HepG2 (cell line): ENCODE results near the gene EVC. TPM values are rescaled to one million over a fixed set of nuclear protein-coding genes. Genes with fewer than 3 reads are reported as not detected.
A peak's percentile ranks its signal among the peaks of the same experiment; 100 is the strongest.

Source experiments
- ATAC-seq: fragments of 200-7000 bp; cut with Tn5 transposase; 3 replicates; pipeline ENCODE4 v1.9.1; 2020; ENCODE audit warnings: mild to moderate bottlenecking, moderate library complexity
- BruUV-seq: library from RNA; stranded (reverse); fragments of 400-500 nt; replicated peaks from 2 replicates; lab custom pipeline; 2021; lab: Mats Ljungman, UMichigan
- CTCF ChIA-PET: fragments of 300-600 bp; formaldehyde crosslinking; extraction: SDS; loops from one replicate; lab custom pipeline; 2021; ENCODE audit warnings: low total read pairs, inconsistent platforms, low intra/inter-chr PET ratio; lab: Yijun Ruan, JAX
- POLR2A ChIA-PET: fragments of 350-600 bp; sonication (Branson Sonifier 250); formaldehyde crosslinking; loops from one replicate; lab custom pipeline; 2020; ENCODE audit warnings: antibody characterized with exemption, inconsistent platforms; lab: Yijun Ruan, JAX
- DNase-seq: peaks from one replicate; pipeline ENCODE4 v3.0.0-alpha.2; 2015; ENCODE audit warnings: low spot score
- FAIRE-seq: peaks from 3 replicates; lab custom pipeline; 2011; peaks lifted over from hg19 to GRCh38; lab: Jason Lieb, UNC
- H2AFZ ChIP-seq: one replicate; pipeline ENCODE4 v1.6.1; 2011; ENCODE audit warnings: low read length, inconsistent platforms
- H3K27ac ChIP-seq: fragments of 300-600 bp; 3 replicates; pipeline ENCODE4 v1.8.0; 2011; ENCODE audit warnings: mixed run types, mild to moderate bottlenecking, mixed read lengths, low read length, inconsistent platforms; ENCODE audit not compliant: insufficient read depth; ENCODE audit errors: extremely low read length
- H3K27me3 ChIP-seq, 2 experiments: fragments of 200-600 bp in 1 of 2; 2 replicates in 1 of 2; 3 replicates in 1 of 2; pipeline versions ENCODE4 v1.6.0 to v1.8.0; 2011; ENCODE audit warnings: low read length in 2 of 2, mild to moderate bottlenecking in 2 of 2, moderate library complexity in 2 of 2, inconsistent platforms in 1 of 2; ENCODE audit not compliant: insufficient read depth in 2 of 2, control insufficient read depth in 1 of 2
- H3K36me3 ChIP-seq, 2 experiments: fragments of 200-600 bp in 1 of 2; replicated peaks in 1 of 2; 2 replicates in 1 of 2; 3 replicates in 1 of 2; pipeline versions ENCODE4 v1.5.1 to v1.8.0; 2011; ENCODE audit warnings: low read length in 2 of 2, inconsistent platforms in 1 of 2; ENCODE audit not compliant: insufficient read depth in 2 of 2, control insufficient read depth in 1 of 2
- H3K4me1 ChIP-seq: 2 replicates; pipeline ENCODE4 v1.5.1; 2012; ENCODE audit warnings: low read length, inconsistent platforms; ENCODE audit not compliant: insufficient read depth
- H3K4me2 ChIP-seq: 2 replicates; pipeline ENCODE4 v1.6.0; 2011; ENCODE audit warnings: low read depth, low read length, inconsistent platforms
- H3K4me3 ChIP-seq, 3 experiments: fragments of 200-600 bp in 1 of 3; sonication (generic), shearing (Covaris generic) in 1 of 3; replicated peaks in 1 of 3; 2 replicates each; pipeline ENCODE4 v1.5.1; 2011 to 2016; ENCODE audit warnings: low read length in 3 of 3, inconsistent platforms in 2 of 3, low read depth in 2 of 3, mild to moderate bottlenecking in 2 of 3, control low read depth in 1 of 3, mixed read lengths in 1 of 3; ENCODE audit not compliant: insufficient read depth in 1 of 3
- H3K79me2 ChIP-seq: one replicate; pipeline ENCODE4 v1.6.1; 2011; ENCODE audit warnings: low read length, inconsistent platforms; ENCODE audit not compliant: insufficient read depth
- H3K9ac ChIP-seq: 2 replicates; pipeline ENCODE4 v1.6.0; 2011; ENCODE audit warnings: mild to moderate bottlenecking, low read depth, low read length, inconsistent platforms; ENCODE audit not compliant: insufficient read depth
- H3K9me3 ChIP-seq: 2 replicates; pipeline ENCODE4 v1.5.1; 2012; ENCODE audit warnings: mild to moderate bottlenecking, low read length
- H4K20me1 ChIP-seq: 2 replicates; pipeline ENCODE4 v1.6.0; 2011; ENCODE audit warnings: inconsistent platforms, mild to moderate bottlenecking, low read length, moderate library complexity; ENCODE audit not compliant: insufficient read depth
- ARNT ChIP-seq: fragments of 450-650 bp; IDR thresholded peaks from 2 replicates; pipeline ENCODE4 v1.6.1; 2017
- EZH2 ChIP-seq: conservative IDR thresholded peaks from 2 replicates; pipeline ENCODE4 v1.6.1; 2012; ENCODE audit warnings: mild to moderate bottlenecking, low read depth, low read length, moderate library complexity
- HNRNPH1 ChIP-seq: fragments of 200-400 bp; formaldehyde crosslinking; optimal IDR thresholded peaks from 2 replicates; pipeline ENCODE3; 2017; ENCODE audit warnings: mild to moderate bottlenecking, low read depth, low read length
- MIER2 ChIP-seq: IDR thresholded peaks from 2 replicates; pipeline ENCODE4 v1.6.1; 2016; ENCODE audit warnings: missing biosample characterization, missing genetic modification reagents
- SMAD1 ChIP-seq: sonication (generic); formaldehyde crosslinking; IDR thresholded peaks from 2 replicates; pipeline ENCODE4 v1.4.0; 2020; ENCODE audit warnings: missing genetic modification reagents, low read depth, mild to moderate bottlenecking, borderline replicate concordance
- SRSF1 ChIP-seq: fragments of 200-400 bp; formaldehyde crosslinking; optimal IDR thresholded peaks from 2 replicates; pipeline ENCODE3; 2017; ENCODE audit warnings: mild to moderate bottlenecking, low read depth, low read length, moderate library complexity
- ZKSCAN1 ChIP-seq: fragments of 150-350 bp; IDR thresholded peaks from 2 replicates; pipeline ENCODE4 v1.6.1; 2014; ENCODE audit warnings: low read length
- ZNF30 ChIP-seq: sonication (generic); formaldehyde crosslinking; IDR thresholded peaks from 2 replicates; pipeline ENCODE4 v1.5.0; 2020; ENCODE audit warnings: mild to moderate bottlenecking, missing genetic modification reagents
- WGBS: methylation state at CpG from one replicate; pipeline ENCODE4 v1.1.6; 2017; ENCODE audit warnings: low lambda C conversion rate; 5-methylcytosine and 5-hydroxymethylcytosine counted together
- in situ Hi-C: cut with HindIII; loops from 2 replicates; pipeline ENCODE4 v1.10.0; 2017; ENCODE audit warnings: low pct_unique_long_range_greater_than_20kb; ENCODE audit not compliant: extremely low pct_ligation_motif_present
- intact Hi-C: fragments of 100-400 bp; cut with micrococcal nuclease; formaldehyde crosslinking; loops from one replicate; pipeline ENCODE4 v1.10.0; 2022; ENCODE audit not compliant: unreplicated experiment
- polyA plus RNA-seq, 8 experiments: library from polyadenylated mRNA; depleted of rRNA in 3 of 8; stranded (reverse) in 7 of 8; unstranded in 1 of 8; fragments of >200 nt; fragmentation: Illumina TruSeq in 4 of 8; extraction: Trizol in 4 of 8; gene quantifications; 2 replicates each; pipeline versions ENCODE4 v1.2.1 to v1.2.3, GENCODE V29; 2011 to 2016; ENCODE audit warnings: low read depth in 4 of 8, missing spikeins in 1 of 8, mixed read lengths in 1 of 8; ENCODE audit not compliant: insufficient read depth in 1 of 8
- total RNA-seq, 5 experiments: library from RNA; depleted of rRNA; stranded (reverse); fragments of >200 nt; fragmentation: Illumina TruSeq; extraction: Trizol; gene quantifications; 2 replicates each; pipeline ENCODE4 v1.2.3, GENCODE V29; 2016; ENCODE audit warnings: low read depth in 1 of 5
- TF ChIP-seq, protein P1 (sequence below): sonication (generic); formaldehyde crosslinking; IDR thresholded peaks from 2 replicates; pipeline ENCODE4 v1.4.0; 2020; ENCODE audit warnings: missing genetic modification reagents
- TF ChIP-seq, protein P2 (sequence below): sonication (generic); formaldehyde crosslinking; IDR thresholded peaks from 2 replicates; pipeline ENCODE4 v1.4.0; 2020; ENCODE audit warnings: missing genetic modification reagents
- TF ChIP-seq, protein P3 (sequence below): sonication (generic); formaldehyde crosslinking; IDR thresholded peaks from 2 replicates; pipeline ENCODE4 v1.5.0; 2020; ENCODE audit warnings: mild to moderate bottlenecking, missing genetic modification reagents, moderate library complexity

EVC gene
- total and polyA plus RNA-seq, 2 of the 13 experiments (the other 11 are each of a cell fraction or from before 2014, with no cell fraction given) = 3.1 to 4.9 TPM

DNA sequence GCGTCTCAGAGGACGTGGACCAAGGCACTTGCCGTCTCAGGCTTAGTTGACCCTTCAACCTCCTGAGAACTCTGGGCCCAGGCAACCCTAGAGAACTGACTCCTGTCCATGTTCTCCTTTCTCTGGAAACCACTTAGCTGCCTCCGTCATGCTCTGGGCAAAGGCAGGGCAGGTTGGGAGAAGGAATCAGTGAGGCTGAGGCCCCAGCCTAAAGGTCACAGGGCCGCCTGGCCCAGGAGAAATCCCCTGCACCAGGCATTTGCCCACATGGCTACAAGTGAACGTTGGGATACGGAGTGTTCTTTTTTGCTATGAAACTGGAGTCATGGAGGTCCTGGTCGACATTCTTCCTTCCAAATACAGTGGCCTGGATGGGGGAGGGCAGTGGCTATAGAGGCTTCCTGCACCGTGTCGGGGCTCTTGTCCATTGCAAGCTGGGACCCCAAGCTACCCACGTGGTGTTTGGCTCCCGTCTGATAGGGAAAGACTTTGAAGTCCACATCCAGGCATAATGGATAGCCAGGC, 105.9 kb downstream of the EVC start:
- no peak overlapping the region for H3K9ac ChIP-seq
- H3K4me1 ChIP-seq = no peaks in the 10 kb centered on the region
- H3K27ac ChIP-seq = no peak overlapping the region
- no peak overlapping the region for H2AFZ ChIP-seq
- no peaks in the 10 kb centered on the region for H3K9me3 ChIP-seq
- no peak for DNase-seq
- peaks cover 3% of the 10 kb centered on the region; the same call in 1 of the 2 replicates for H4K20me1 ChIP-seq
- FAIRE-seq = no peak
- TF ChIP-seq EZH2 (no peak), ZNF30 (CRISPR knock-in tag) (no peak), MIER2 (no peak)
- TF ChIP-seq, protein P1, sequence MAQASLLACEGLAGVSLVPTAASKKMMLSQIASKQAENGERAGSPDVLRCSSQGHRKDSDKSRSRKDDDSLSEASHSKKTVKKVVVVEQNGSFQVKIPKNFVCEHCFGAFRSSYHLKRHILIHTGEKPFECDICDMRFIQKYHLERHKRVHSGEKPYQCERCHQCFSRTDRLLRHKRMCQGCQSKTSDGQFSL = no peak
- TF ChIP-seq, all 625 proteins: peak for 0
- ChIA-PET CTCF (no interaction called here), POLR2A (no interaction called here)
- no peak overlapping the region for H3K4me3 ChIP-seq
- 89% methylated on average over 8 of the region's 12 CpGs for WGBS
- H3K79me2 ChIP-seq = no peaks in the 10 kb centered on the region
- H3K36me3 ChIP-seq = peaks cover 7 to 31% of the 10 kb centered on the region in 2 experiments; a peak in 4 of 5 replicates
- ATAC-seq = no peak
- in situ Hi-C loops (loop anchor here (10.0 to 25.0 kb wide), 2 partner anchors 762 to 830 kb away; partner anchors contain the start of gene STK32B), intact Hi-C loops (no loop called here)
- no TSS peak for BruUV-seq
- H3K27me3 ChIP-seq = no peaks in the 10 kb centered on the region
- H3K4me2 ChIP-seq = no peak overlapping the region

DNA sequence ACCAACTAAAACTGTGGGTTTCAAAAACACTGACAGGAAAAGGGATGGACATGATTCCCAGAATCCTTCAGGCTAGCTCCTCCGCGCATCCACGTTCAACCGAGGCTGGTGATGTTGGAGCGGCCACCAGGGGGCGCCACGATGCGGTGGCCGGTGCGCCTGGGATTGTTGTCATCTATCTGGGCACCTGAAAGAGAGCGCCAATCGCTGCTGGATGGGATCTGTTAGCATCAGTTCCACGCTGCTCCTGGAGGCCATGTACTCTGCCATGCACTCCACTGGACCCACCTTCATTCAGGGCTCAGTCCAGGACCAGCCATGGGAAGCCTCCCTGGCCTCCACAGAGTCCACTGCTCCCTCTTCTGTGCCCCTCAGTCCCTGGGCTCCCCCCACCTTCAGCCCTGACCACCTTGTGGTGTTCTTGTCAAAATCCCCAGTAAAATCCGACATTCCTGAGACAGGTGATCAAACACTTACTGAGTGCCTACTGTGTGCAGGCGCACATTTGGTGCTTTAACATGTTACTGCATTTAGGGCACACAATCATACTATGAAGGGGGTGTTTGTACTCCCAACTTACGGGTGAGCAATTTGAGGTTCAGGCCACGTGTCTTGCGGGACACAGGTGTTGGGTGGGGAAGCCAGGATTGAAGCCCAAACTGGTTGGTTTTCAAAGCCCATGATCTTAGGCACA, 110.8 kb downstream of the EVC start:
- POLR2A ChIA-PET = no interaction called here
- no peak for DNase-seq
- peaks cover 7 to 11% of the 10 kb centered on the region in 2 experiments; a peak in 3 of 5 replicates for H3K36me3 ChIP-seq
- no peaks in the 10 kb centered on the region for H3K9me3 ChIP-seq
- no peak for ATAC-seq
- no peak overlapping the region for H3K27ac ChIP-seq
- H3K79me2 ChIP-seq = no peaks in the 10 kb centered on the region
- TF ChIP-seq SMAD1 = no peak
- no peak for TF ChIP-seq ARNT
- TF ChIP-seq, protein P2, sequence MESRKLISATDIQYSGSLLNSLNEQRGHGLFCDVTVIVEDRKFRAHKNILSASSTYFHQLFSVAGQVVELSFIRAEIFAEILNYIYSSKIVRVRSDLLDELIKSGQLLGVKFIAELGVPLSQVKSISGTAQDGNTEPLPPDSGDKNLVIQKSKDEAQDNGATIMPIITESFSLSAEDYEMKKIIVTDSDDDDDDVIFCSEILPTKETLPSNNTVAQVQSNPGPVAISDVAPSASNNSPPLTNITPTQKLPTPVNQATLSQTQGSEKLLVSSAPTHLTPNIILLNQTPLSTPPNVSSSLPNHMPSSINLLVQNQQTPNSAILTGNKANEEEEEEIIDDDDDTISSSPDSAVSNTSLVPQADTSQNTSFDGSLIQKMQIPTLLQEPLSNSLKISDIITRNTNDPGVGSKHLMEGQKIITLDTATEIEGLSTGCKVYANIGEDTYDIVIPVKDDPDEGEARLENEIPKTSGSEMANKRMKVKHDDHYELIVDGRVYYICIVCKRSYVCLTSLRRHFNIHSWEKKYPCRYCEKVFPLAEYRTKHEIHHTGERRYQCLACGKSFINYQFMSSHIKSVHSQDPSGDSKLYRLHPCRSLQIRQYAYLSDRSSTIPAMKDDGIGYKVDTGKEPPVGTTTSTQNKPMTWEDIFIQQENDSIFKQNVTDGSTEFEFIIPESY (CRISPR knock-in tag) = peak; percentile 82
- no peak for TF ChIP-seq SRSF1
- TF ChIP-seq ZKSCAN1 = peak; percentile 83
- no peak for TF ChIP-seq HNRNPH1
- TF ChIP-seq, protein P3, sequence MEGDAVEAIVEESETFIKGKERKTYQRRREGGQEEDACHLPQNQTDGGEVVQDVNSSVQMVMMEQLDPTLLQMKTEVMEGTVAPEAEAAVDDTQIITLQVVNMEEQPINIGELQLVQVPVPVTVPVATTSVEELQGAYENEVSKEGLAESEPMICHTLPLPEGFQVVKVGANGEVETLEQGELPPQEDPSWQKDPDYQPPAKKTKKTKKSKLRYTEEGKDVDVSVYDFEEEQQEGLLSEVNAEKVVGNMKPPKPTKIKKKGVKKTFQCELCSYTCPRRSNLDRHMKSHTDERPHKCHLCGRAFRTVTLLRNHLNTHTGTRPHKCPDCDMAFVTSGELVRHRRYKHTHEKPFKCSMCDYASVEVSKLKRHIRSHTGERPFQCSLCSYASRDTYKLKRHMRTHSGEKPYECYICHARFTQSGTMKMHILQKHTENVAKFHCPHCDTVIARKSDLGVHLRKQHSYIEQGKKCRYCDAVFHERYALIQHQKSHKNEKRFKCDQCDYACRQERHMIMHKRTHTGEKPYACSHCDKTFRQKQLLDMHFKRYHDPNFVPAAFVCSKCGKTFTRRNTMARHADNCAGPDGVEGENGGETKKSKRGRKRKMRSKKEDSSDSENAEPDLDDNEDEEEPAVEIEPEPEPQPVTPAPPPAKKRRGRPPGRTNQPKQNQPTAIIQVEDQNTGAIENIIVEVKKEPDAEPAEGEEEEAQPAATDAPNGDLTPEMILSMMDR (CRISPR knock-in tag) = peak; percentile 63
- H3K4me3 ChIP-seq = no peak overlapping the region
- H3K9ac ChIP-seq = no peak overlapping the region
- BruUV-seq = no TSS peak
- intact Hi-C loops = no loop called here
- no peaks in the 10 kb centered on the region for H3K27me3 ChIP-seq
- no peak overlapping the region for H2AFZ ChIP-seq
- in situ Hi-C loops = loop anchor here (10.0 to 25.0 kb wide), 2 partner anchors 427 to 835 kb away; no protein-coding TSS in a partner anchor
- 86% methylated on average over 15 of the region's 18 CpGs for WGBS
- FAIRE-seq = no peak
- H3K4me2 ChIP-seq = no peak overlapping the region
- CTCF ChIA-PET = no interaction called here
- no peaks in the 10 kb centered on the region for H4K20me1 ChIP-seq
- no peaks in the 10 kb centered on the region; the same call in 1 of the 2 replicates for H3K4me1 ChIP-seq
